ENCODE measurements around the gene ZNF225. TPM values are rescaled to one million over a fixed set of nuclear protein-coding genes. Genes with fewer than 3 reads are reported as not detected.
"Not testable (repeated sequence)": the region's sequence is repeated elsewhere in the genome, so short reads cannot be mapped to it uniquely, and the experiment has no call there.

ZNF225 gene
- total RNA-seq, 4 donors from 2014 or later: 3.3 to 14.0 (median 5.1) TPM

GRCh38 chr19:44164673-44165512 is 51.7 kb downstream of the ZNF225 start, which contains the start of gene ZNF226:
TSS of gene ZNF226 (plus strand) at chr19:44165100. CDS start at chr19:44170081, 4,981 bp downstream.
- DNase-seq: peak; percentile 82 to 96 (median 90)
- H3K9me3 ChIP-seq: peaks cover 0 to 29% (median 0%) of the 10 kb centered on the region in 4 donors
- TF ChIP-seq CTCF (IDR thresholded peaks at IDR 0.05) (no peak), POLR2A (IDR thresholded peaks at IDR 0.05) (no peak)

GRCh38 chr19:44170660-44171059 is 57.5 kb downstream of the ZNF225 start:
- not testable (repeated sequence) for H3K4me3 ChIP-seq, H3K27me3 ChIP-seq, H3K27ac ChIP-seq, DNase-seq
- peaks cover 0 to 11% (median 2%) of the 10 kb centered on the region in 4 donors for H3K4me1 ChIP-seq
- peaks cover 4 to 91% (median 20%) of the 10 kb centered on the region in 3 donors for H3K36me3 ChIP-seq
- H3K9me3 ChIP-seq: peaks cover 0 to 63% (median 12%) of the 10 kb centered on the region in 4 donors

More at GRCh38 chr19:44164673-44165512, 51.7 kb downstream of the ZNF225 start, which contains the start of gene ZNF226:
- Histone ChIP-seq H3K36me3 (peaks cover 0 to 33% (median 0%) of the 10 kb centered on the region in 3 donors), H3K4me3 (peak within 1 kb of the TSS; percentile 64 to 88 (median 78)), H3K27ac (peak within 1 kb of the TSS; percentile 77 to 85 (median 79)), H3K27me3 (no peaks in the 10 kb centered on the region), H3K4me1 (peaks cover 0 to 15% (median 3%) of the 10 kb centered on the region in 4 donors)

GRCh38 chr19:44176590-44176989 is 63.4 kb downstream of the ZNF225 start:
- peaks cover 0 to 91% (median 29%) of the 10 kb centered on the region in 4 donors for H3K9me3 ChIP-seq
- no peak overlapping the region for H3K27ac ChIP-seq
- DNase-seq: no peak
- H3K36me3 ChIP-seq: peaks cover 4 to 56% (median 23%) of the 10 kb centered on the region in 3 donors
- H3K4me1 ChIP-seq: no peaks in the 10 kb centered on the region
- no peak for TF ChIP-seq CTCF (IDR thresholded peaks at IDR 0.05)
- no peak for TF ChIP-seq POLR2A (IDR thresholded peaks at IDR 0.05)
- H3K27me3 ChIP-seq: no peaks in the 10 kb centered on the region
- H3K4me3 ChIP-seq: no peak overlapping the region

- Histone ChIP-seq H3K4me3 (no peak overlapping the region), H3K4me1 (no peaks in the 10 kb centered on the region), H3K27me3 (no peaks in the 10 kb centered on the region), H3K36me3 (peaks cover 0 to 12% (median 6%) of the 10 kb centered on the region in 3 donors), H3K9me3 (peaks cover 0 to 59% (median 22%) of the 10 kb centered on the region in 4 donors), H3K27ac (no peak overlapping the region)
- DNase-seq: no peak
- TF ChIP-seq CTCF (IDR thresholded peaks at IDR 0.05) (no peak), POLR2A (IDR thresholded peaks at IDR 0.05) (no peak)
These were observed 67.8 kb downstream of the ZNF225 start for GRCh38 chr19:44180968-44181367.

- H3K4me1 ChIP-seq: no peaks in the 10 kb centered on the region
- H3K27me3 ChIP-seq: no peaks in the 10 kb centered on the region
- H3K9me3 ChIP-seq: peaks cover 0 to 48% (median 11%) of the 10 kb centered on the region in 4 donors
- no peak for TF ChIP-seq CTCF (IDR thresholded peaks at IDR 0.05)
- TF ChIP-seq POLR2A (IDR thresholded peaks at IDR 0.05): no peak
- no peak overlapping the region for H3K4me3 ChIP-seq
- no peak overlapping the region for H3K27ac ChIP-seq
- peaks cover 0 to under 1% (median 0%) of the 10 kb centered on the region in 3 donors for H3K36me3 ChIP-seq
- DNase-seq: no peak
These were observed 68.9 kb downstream of the ZNF225 start for GRCh38 chr19:44182145-44182544.

Small RNAs within 50 kb of the gene (small RNA-seq; reads per million reads assigned to genes)
- gene RNU6-902P: 0 reads per million in 2 donors

Other genes starting within 250 kb of the ZNF225 start
- 1 to 10 TPM in 2 of 4 donors, under 1 TPM in 1, not detected in 1; 0.66 to 2.8 (median 1.2) TPM for gene ZNF404, start 229.4 kb upstream of the ZNF225 start, total RNA-seq
- 10 to 100 TPM in 3 of 4 donors, 1 to 10 TPM in 1; 6.9 to 18.2 (median 14.9) TPM for gene ZNF45, start 178.1 kb upstream of the ZNF225 start, total RNA-seq
- gene ZNF221, start 162.2 kb upstream of the ZNF225 start, total RNA-seq: 1 to 10 TPM; 3.2 to 5.9 (median 5.0) TPM
- 10 to 100 TPM in 1 of 4 donors, 1 to 10 TPM in 3; 2.5 to 10.9 (median 6.2) TPM for gene ZNF155, start 129.2 kb upstream of the ZNF225 start, total RNA-seq
- 10 to 100 TPM in 1 of 4 donors, 1 to 10 TPM in 3; 3.3 to 11.2 (median 4.0) TPM for gene ZNF230, start 110.4 kb upstream of the ZNF225 start, total RNA-seq
- 10 to 100 TPM in 1 of 4 donors, 1 to 10 TPM in 2, not detected in 1; 3.0 to 10.7 (median 3.5) TPM for gene ZNF222, start 88.0 kb upstream of the ZNF225 start, total RNA-seq
- 10 to 100 TPM in 1 of 4 donors, 1 to 10 TPM in 3; 5.8 to 23.0 (median 8.1) TPM for gene ZNF223, start 61.4 kb upstream of the ZNF225 start, total RNA-seq
- 1 to 10 TPM; 1.6 to 2.9 (median 2.6) TPM for gene ZNF284, start 41.2 kb upstream of the ZNF225 start, total RNA-seq
- 10 to 100 TPM; 29.8 to 60.5 (median 48.5) TPM for gene ZNF224, start 19.0 kb upstream of the ZNF225 start, total RNA-seq
- gene ZNF234, start 28.2 kb downstream of the ZNF225 start, total RNA-seq: 10 to 100 TPM in 2 of 4 donors, 1 to 10 TPM in 2; 4.2 to 14.9 (median 10.3) TPM
- 10 to 100 TPM; 21.3 to 25.6 (median 23.2) TPM for gene ZNF226, start 51.7 kb downstream of the ZNF225 start, total RNA-seq
- 10 to 100 TPM in 3 of 4 donors, 1 to 10 TPM in 1; 9.9 to 18.2 (median 14.2) TPM for gene ZNF227, start 99.1 kb downstream of the ZNF225 start, total RNA-seq
- 1 to 10 TPM; 1.2 to 2.5 (median 1.6) TPM for gene ZNF233, start 146.5 kb downstream of the ZNF225 start, total RNA-seq
- gene ZNF235, start 191.6 kb downstream of the ZNF225 start, total RNA-seq: 10 to 100 TPM in 1 of 4 donors, 1 to 10 TPM in 3; 7.4 to 11.0 (median 9.3) TPM
- gene ZNF112, start 243.3 kb downstream of the ZNF225 start, total RNA-seq: 1 to 10 TPM; 2.6 to 9.1 (median 6.3) TPM

Data from Peyer's patch (tissue), 4 donors.